Effector memory CD8-positive, alpha-beta T cell (primary cell): ENCODE results near the gene STRIT1.

Source experiments
- ATAC-seq: fragments of 150-1000 bp; cut with Tn5 transposase; replicated peaks from 2 replicates; pipeline ENCODE4 v1.10.0; 2021; ENCODE audit warnings: mild to moderate bottlenecking, moderate library complexity
- DNase-seq, 3 experiments: peaks; one replicate each; pipeline ENCODE4 v3.0.0; 2021
- H3K27ac Mint-ChIP-seq, 2 donors: one replicate each; pipeline ENCODE4 v1.8.0; 2022; ENCODE audit warnings: mild to moderate bottlenecking in 2 of 2, mixed read lengths in 2 of 2, moderate library complexity in 2 of 2
- H3K27me3 Mint-ChIP-seq, 2 donors: one replicate each; pipeline ENCODE4 v1.8.0; 2022; ENCODE audit warnings: mixed read lengths in 2 of 2
- H3K36me3 Mint-ChIP-seq: one replicate; pipeline ENCODE4 v1.8.0; 2022; ENCODE audit warnings: mild to moderate bottlenecking, moderate library complexity, mixed read lengths; ENCODE audit not compliant: insufficient read depth
- H3K4me1 Mint-ChIP-seq, 2 donors: one replicate each; pipeline ENCODE4 v1.8.0; 2022; ENCODE audit warnings: low read depth in 2 of 2, mixed read lengths in 2 of 2
- H3K4me3 Mint-ChIP-seq, 2 donors: one replicate each; pipeline ENCODE4 v1.8.0; 2022; ENCODE audit warnings: mild to moderate bottlenecking in 2 of 2, mixed read lengths in 2 of 2, moderate library complexity in 2 of 2
- H3K9me3 Mint-ChIP-seq, 2 donors: one replicate each; pipeline ENCODE4 v1.8.0; 2022; ENCODE audit warnings: mixed read lengths in 2 of 2

The STRIT1 gene

DNA sequence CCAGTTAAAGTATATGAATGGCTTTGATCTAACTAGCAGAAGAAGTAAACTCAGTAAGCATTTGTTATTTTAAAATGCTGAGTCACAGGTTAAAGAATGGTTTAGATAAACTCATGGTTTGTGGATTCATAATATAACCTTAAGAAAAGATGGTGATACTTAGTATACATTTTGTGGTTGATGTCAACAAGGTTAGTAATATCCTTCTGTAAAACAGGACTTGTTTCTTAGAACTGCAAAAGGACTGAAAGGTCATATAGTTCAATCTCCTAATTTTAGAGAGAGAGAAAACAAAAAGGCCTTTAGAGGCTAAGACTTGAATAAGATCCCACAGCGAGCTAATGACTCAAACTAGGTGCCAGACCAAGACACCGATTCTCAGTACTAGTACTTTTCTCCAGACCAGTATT, 50.0 kb downstream of the STRIT1 start:
- Mint-ChIP-seq H3K36me3 (no peaks in the 10 kb centered on the region), H3K9me3 (peaks cover 1 to 4% of the 10 kb centered on the region in 2 donors), H3K27ac (no peak overlapping the region), H3K4me1 (no peaks in the 10 kb centered on the region), H3K4me3 (no peak overlapping the region), H3K27me3 (no peaks in the 10 kb centered on the region)
- ATAC-seq (no peak), DNase-seq (no peak)

DNA sequence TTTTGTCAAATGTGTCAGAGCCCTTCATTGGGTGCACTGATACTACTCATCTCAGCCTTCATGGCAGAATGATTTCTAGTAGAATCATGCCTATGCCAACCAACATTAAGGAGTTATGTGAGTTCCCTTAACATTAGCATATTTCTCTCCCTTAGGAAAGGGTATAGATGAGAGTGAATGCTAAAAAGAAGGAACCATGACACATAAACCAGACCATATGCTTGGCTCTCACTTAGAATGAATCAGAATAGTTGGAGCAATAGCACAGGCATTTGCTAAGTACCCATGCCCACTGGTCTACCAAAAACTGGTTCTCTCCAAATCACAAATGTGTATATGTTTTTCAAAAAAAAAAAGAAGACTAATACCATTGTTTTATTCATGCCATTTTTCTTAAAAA, 51.1 kb downstream of the STRIT1 start:
- no peak overlapping the region for H3K27ac Mint-ChIP-seq
- no peak for ATAC-seq
- no peak for DNase-seq
- no peaks in the 10 kb centered on the region for H3K4me1 Mint-ChIP-seq
- no peaks in the 10 kb centered on the region for H3K27me3 Mint-ChIP-seq
- no peak overlapping the region for H3K4me3 Mint-ChIP-seq
- no peaks in the 10 kb centered on the region for H3K36me3 Mint-ChIP-seq
- peaks cover 3 to 6% of the 10 kb centered on the region in 2 donors for H3K9me3 Mint-ChIP-seq

DNA sequence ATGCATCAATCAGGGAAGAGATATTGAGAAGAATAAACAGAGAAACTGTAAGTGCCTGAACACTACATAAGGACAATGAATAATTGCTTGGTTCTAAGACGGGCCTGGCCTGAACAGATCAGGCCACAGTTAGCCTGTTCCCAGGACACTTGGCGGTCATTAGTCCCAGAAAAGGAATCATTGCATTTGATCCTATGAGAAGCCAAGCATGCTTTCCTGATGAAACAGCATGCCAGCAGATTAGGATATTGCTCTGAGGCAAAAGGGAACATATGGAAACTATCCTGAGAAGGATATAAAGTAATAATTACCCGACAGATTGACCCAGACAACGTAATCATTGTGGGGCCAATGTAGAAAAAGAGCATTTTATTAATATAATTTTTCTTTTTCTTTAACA, 51.9 kb downstream of the STRIT1 start:
- Mint-ChIP-seq H3K27me3 (no peaks in the 10 kb centered on the region), H3K4me1 (no peaks in the 10 kb centered on the region), H3K27ac (no peak overlapping the region), H3K36me3 (no peaks in the 10 kb centered on the region), H3K4me3 (no peak overlapping the region), H3K9me3 (peaks cover 3 to 6% of the 10 kb centered on the region in 2 donors)
- DNase-seq (no peak), ATAC-seq (no peak)
